ENCODE measurements around the gene ARHGAP18.

GRCh38 chr6:129606664-129607063 is 103.3 kb downstream of the ARHGAP18 start:
- TF ChIP-seq ETS1 (CRISPR knock-in tag; IDR thresholded peaks at IDR 0.05) = no peak
- no peak for TF ChIP-seq RAD21 (CRISPR knock-in tag; IDR thresholded peaks at IDR 0.05)
- no peak for TF ChIP-seq FOXO1 (CRISPR knock-in tag; IDR thresholded peaks at IDR 0.05)
- no peak for TF ChIP-seq ZNF639 (CRISPR knock-in tag; conservative IDR thresholded peaks at IDR 0.05)
- TF ChIP-seq USF2 (IDR thresholded peaks at IDR 0.05; ENCODE audit: low read depth, low read length) = no peak
- TF ChIP-seq USF2 (CRISPR knock-in tag; IDR thresholded peaks at IDR 0.05; ENCODE audit: borderline replicate concordance) = no peak
- no peak for TF ChIP-seq ZFP36 (IDR thresholded peaks at IDR 0.05; ENCODE audit: borderline replicate concordance, low read depth, low read length, partially characterized antibody)
- TF ChIP-seq GLI4 (CRISPR knock-in tag; IDR thresholded peaks at IDR 0.05; ENCODE audit: borderline replicate concordance) = no peak
- no peak for TF ChIP-seq SIX1 (CRISPR knock-in tag; IDR thresholded peaks at IDR 0.05; ENCODE audit: borderline replicate concordance)
